Suprapubic skin (tissue), 3 donors: ENCODE results near the gene MTMR3.

ENCODE experiments used
- CTCF ChIP-seq, 2 donors: fragments of 200-600 bp in 1 of 2; fragments of 450-650 bp in 1 of 2; sonication (generic) in 1 of 2; IDR thresholded peaks; one replicate each; pipeline ENCODE4 v1.5.1; 2016 to 2019; ENCODE audit warnings: antibody characterized with exemption in 2 of 2, mild to moderate bottlenecking in 1 of 2, moderate library complexity in 1 of 2
- POLR2A ChIP-seq, 2 donors: fragments of 450-650 bp; IDR thresholded peaks; one replicate each; pipeline ENCODE4 v1.6.1; 2017; ENCODE audit warnings: antibody characterized with exemption in 2 of 2, mild to moderate bottlenecking in 2 of 2, moderate library complexity in 2 of 2

GRCh38 chr22:29989446-29989845 is 106.5 kb downstream of the MTMR3 start:
- TF ChIP-seq POLR2A (IDR thresholded peaks at IDR 0.05) (no peak), CTCF (IDR thresholded peaks at IDR 0.05) (no peak)
